Measurements from ENCODE around the gene MUSTN1. TPM values are rescaled to one million over a fixed set of nuclear protein-coding genes. Genes with fewer than 3 reads are reported as not detected.

The MUSTN1 gene
- total and polyA plus RNA-seq, 3 donors from 2014 or later: 3.5 to 21.7 (median 3.6) TPM

DNA sequence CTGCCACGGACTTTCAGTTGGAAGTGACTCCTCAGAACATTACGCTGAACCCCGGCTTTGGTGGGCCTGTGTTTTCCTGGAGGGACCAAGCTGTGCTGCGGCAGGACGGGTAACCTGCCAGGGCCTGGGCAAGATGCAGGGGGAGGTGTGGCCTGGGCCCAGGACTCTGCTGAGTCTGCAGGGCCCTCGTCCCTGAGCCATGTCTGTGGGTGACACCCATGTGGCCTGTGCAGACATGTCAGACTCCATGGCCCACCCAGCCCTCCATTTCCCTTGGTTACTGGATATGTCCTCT, 45.1 kb downstream of the MUSTN1 start:
- DNase-seq: no peak
- TF ChIP-seq CTCF (IDR thresholded peaks at IDR 0.05) (no peak), POLR2A (IDR thresholded peaks at IDR 0.05) (no peak)
- H3K27me3 ChIP-seq: no peaks in the 10 kb centered on the region
- intact Hi-C loops (cut with DNase I; ENCODE audit: low total_unique reads): no loop called here
- H3K9me3 ChIP-seq: no peaks in the 10 kb centered on the region
- H3K27ac ChIP-seq: no peak overlapping the region
- H3K4me1 ChIP-seq: no peaks in the 10 kb centered on the region
- H3K4me3 ChIP-seq: no peak overlapping the region
- no peaks in the 10 kb centered on the region for H3K36me3 ChIP-seq (ENCODE audit: low read depth, missing control alignments)
- WGBS, 2 donors: 93 to 100% methylated on average over 1 to 6 of the region's 6 CpGs

DNA sequence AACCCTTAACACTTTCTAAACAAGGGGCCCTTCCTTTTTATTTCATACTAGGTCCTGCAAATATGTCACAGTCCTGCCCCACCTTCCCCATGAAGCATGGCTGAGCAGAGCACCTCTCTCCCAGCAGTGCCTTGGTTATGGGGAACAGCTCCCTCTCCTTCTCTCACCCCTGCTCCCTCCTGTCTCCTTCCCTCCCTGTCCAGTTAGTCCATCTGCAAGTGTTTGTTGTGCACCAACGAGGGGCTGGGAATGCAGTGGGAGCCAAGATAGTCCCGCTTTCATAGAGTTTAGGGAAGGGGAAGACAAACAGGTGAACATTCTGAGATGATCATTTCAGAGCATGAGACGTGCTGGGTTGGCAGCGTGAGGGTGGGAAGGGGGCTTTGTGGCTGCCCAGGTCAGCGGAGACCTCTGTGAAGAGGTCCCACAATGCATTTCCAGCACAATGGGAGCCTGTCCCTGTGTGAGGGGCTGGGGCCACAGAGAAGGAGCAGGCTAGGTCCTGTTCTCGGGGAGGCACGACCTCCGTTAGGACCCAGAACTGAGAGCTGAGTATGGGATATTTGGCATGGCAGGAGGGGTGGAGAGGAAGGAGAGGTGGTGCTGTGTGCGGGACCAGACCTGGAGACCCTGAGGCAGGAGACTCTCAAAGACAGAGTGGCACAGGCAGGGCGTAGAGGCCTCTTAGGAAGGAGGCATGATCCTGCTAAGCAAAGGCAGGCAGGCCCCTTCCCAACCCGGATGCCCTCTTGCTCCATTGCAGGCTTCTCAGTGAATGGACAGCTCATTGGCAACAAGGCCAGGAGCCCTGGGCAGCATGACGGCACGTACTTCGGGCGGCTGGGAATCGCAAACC, 45.7 kb downstream of the MUSTN1 start:
- 87 to 88% methylated on average over 13 to 16 of the region's 16 CpGs for WGBS, 2 donors
- H3K9me3 ChIP-seq: no peaks in the 10 kb centered on the region
- H3K27ac ChIP-seq: no peak overlapping the region
- TF ChIP-seq POLR2A (IDR thresholded peaks at IDR 0.05): no peak
- TF ChIP-seq CTCF (IDR thresholded peaks at IDR 0.05): no peak
- intact Hi-C loops (cut with DNase I; ENCODE audit: low total_unique reads): no loop called here
- H3K4me3 ChIP-seq: no peak overlapping the region
- H3K4me1 ChIP-seq: no peaks in the 10 kb centered on the region
- H3K36me3 ChIP-seq (ENCODE audit: low read depth, missing control alignments): no peaks in the 10 kb centered on the region
- DNase-seq: no peak
- no peaks in the 10 kb centered on the region for H3K27me3 ChIP-seq

DNA sequence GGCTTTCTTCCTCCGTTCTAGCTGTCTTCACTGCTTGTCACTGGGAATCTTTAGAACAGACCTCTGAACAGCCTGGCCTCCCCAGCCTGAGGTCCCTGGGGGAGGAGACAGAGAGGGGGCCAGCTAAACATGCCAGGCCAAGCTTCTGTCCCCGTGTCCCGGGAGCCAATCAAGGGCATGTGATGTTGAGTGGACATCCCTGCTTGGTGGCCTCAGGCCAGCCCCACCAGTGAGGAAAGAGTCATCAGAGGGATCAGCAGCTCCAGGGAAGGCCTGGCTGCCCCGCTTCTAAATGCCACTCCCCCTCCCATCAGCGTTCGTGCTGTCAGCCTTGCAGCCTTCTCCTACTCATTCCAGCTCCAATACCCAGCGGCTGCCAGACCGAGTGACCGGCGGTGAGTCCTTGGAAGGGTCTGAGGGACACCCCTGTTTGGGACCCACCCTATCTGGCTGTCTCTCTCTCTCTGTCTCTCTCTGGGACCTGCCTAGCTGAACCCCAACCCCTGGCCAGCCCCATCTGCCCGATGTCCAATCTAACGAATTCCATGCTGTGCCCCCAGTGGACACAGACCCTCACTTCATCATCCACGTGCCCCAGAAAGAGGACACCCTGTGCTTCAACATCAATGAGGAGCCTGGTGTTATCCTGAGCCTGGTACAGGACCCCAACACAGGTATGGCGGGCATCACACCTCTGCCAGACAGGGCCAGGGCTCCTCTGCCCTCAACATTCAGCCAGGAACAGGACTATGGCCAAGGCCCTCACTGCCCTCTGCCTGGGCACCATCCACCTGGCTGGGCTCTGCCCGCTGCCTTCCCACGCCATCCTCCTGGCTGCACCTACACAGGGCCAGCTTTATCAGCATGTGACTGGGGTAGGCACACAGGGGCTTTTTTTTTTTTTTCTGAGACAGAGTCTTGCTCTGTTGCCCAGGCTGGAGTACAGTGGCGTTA, 46.9 kb downstream of the MUSTN1 start:
- no peak for DNase-seq
- 63 to 88% methylated on average over 9 to 17 of the region's 17 CpGs for WGBS, 2 donors
- intact Hi-C loops (cut with DNase I; ENCODE audit: low total_unique reads): no loop called here

GRCh38 chr3:52787246-52787645, 47.6 kb downstream of the MUSTN1 start:
- 91 to 92% methylated on average over 10 to 11 of the region's 11 CpGs for WGBS, 2 donors
- H3K4me1 ChIP-seq: no peaks in the 10 kb centered on the region
- no peaks in the 10 kb centered on the region for H3K27me3 ChIP-seq
- no peak for DNase-seq
- no peaks in the 10 kb centered on the region for H3K9me3 ChIP-seq
- TF ChIP-seq POLR2A (IDR thresholded peaks at IDR 0.05) (no peak), CTCF (IDR thresholded peaks at IDR 0.05) (no peak)
- no peaks in the 10 kb centered on the region for H3K36me3 ChIP-seq (ENCODE audit: low read depth, missing control alignments)
- no peak overlapping the region for H3K4me3 ChIP-seq
- H3K27ac ChIP-seq: no peak overlapping the region
- intact Hi-C loops (cut with DNase I; ENCODE audit: low total_unique reads): no loop called here

More for the DNA sequence above, 46.9 kb downstream of the MUSTN1 start:
- no peak for TF ChIP-seq CTCF (IDR thresholded peaks at IDR 0.05)
- no peak for TF ChIP-seq POLR2A (IDR thresholded peaks at IDR 0.05)
- Histone ChIP-seq H3K4me1 (no peaks in the 10 kb centered on the region), H3K9me3 (no peaks in the 10 kb centered on the region), H3K27me3 (no peaks in the 10 kb centered on the region), H3K4me3 (no peak overlapping the region), H3K27ac (no peak overlapping the region), H3K36me3 (ENCODE audit: low read depth, missing control alignments) (no peaks in the 10 kb centered on the region)

All from testis (tissue), 3 donors.